WTC11 (cell line): ENCODE measurements around the gene CCR6. TPM values are rescaled to one million over a fixed set of nuclear protein-coding genes. Genes with fewer than 3 reads are reported as not detected.

ENCODE experiments used
- ATAC-seq: fragments of 200-7000 bp; cut with Tn5 transposase; 2 replicates; pipeline ENCODE4 v1.10.0; 2021; ENCODE audit warnings: mild to moderate bottlenecking, moderate library complexity
- CTCF ChIA-PET: fragments of 300-600 bp; sonication (Branson Sonifier 250); formaldehyde crosslinking; loops from one replicate; lab custom pipeline; 2021; ENCODE audit warnings: antibody characterized with exemption; lab: Charles Lee
- POLR2A ChIA-PET: fragments of 350-600 bp; sonication (Branson Sonifier 250); formaldehyde crosslinking; loops from one replicate; lab custom pipeline; 2021; ENCODE audit warnings: antibody characterized with exemption; lab: Charles Lee
- DNase-seq: peaks from one replicate; pipeline ENCODE4 v3.0.0; 2021; ENCODE audit warnings: low spot score
- H3K27ac Mint-ChIP-seq: 2 replicates; pipeline ENCODE4 v1.8.0; 2021; ENCODE audit warnings: mixed read lengths
- H3K27me3 Mint-ChIP-seq: 2 replicates; pipeline ENCODE4 v1.8.0; 2021; ENCODE audit warnings: low read depth, mild to moderate bottlenecking, moderate library complexity, mixed read lengths
- H3K36me3 Mint-ChIP-seq: 2 replicates; pipeline ENCODE4 v1.8.0; 2021; ENCODE audit warnings: mixed read lengths
- H3K4me1 Mint-ChIP-seq: 2 replicates; pipeline ENCODE4 v1.8.0; 2022; ENCODE audit warnings: mixed read lengths
- H3K4me3 Mint-ChIP-seq: 2 replicates; pipeline ENCODE4 v1.8.0; 2021; ENCODE audit warnings: mild to moderate bottlenecking, moderate library complexity, mixed read lengths
- H3K9me3 Mint-ChIP-seq: 2 replicates; pipeline ENCODE4 v1.8.0; 2021; ENCODE audit warnings: mixed read lengths
- CBFB ChIP-seq: sonication (generic); formaldehyde crosslinking; IDR thresholded peaks from 2 replicates; pipeline ENCODE4 v1.8.1; 2022; ENCODE audit warnings: mild to moderate bottlenecking, low read depth, missing genetic modification reagents
- CREB1 ChIP-seq: sonication (generic); formaldehyde crosslinking; IDR thresholded peaks from 2 replicates; pipeline ENCODE4 v1.8.0; 2023; ENCODE audit warnings: mild to moderate bottlenecking, missing genetic modification reagents
- EMX1 ChIP-seq: fragments of 250-450 bp; sonication (Bioruptor Pico); IDR thresholded peaks from 2 replicates; pipeline ENCODE4 v1.8.0; 2021; ENCODE audit warnings: mild to moderate bottlenecking
- FOXJ3 ChIP-seq: sonication (generic); formaldehyde crosslinking; IDR thresholded peaks from 2 replicates; pipeline ENCODE4 v1.9.0; 2021; ENCODE audit warnings: missing genetic modification reagents, mild to moderate bottlenecking, borderline replicate concordance
- JAZF1 ChIP-seq: fragments of 250-450 bp; sonication (Bioruptor Pico); IDR thresholded peaks from 2 replicates; pipeline ENCODE4 v1.9.0; 2021; ENCODE audit warnings: moderate library complexity, mild to moderate bottlenecking, inconsistent platforms
- MYBL2 ChIP-seq: sonication (generic); formaldehyde crosslinking; IDR thresholded peaks from 2 replicates; pipeline ENCODE4 v1.8.1; 2023; ENCODE audit warnings: mild to moderate bottlenecking, moderate library complexity, missing genetic modification reagents
- NFATC4 ChIP-seq: fragments of 250-450 bp; sonication (Bioruptor Pico); IDR thresholded peaks from 2 replicates; pipeline ENCODE4 v1.9.0; 2021; ENCODE audit warnings: mild to moderate bottlenecking
- NR3C1 ChIP-seq: sonication (generic); formaldehyde crosslinking; conservative IDR thresholded peaks from 2 replicates; pipeline ENCODE4 v1.8.1; 2023; ENCODE audit warnings: low read depth, mild to moderate bottlenecking, missing genetic modification reagents
- TP53 ChIP-seq: sonication (generic); formaldehyde crosslinking; IDR thresholded peaks from 2 replicates; pipeline ENCODE4 v1.8.1; 2023; ENCODE audit warnings: mild to moderate bottlenecking, missing genetic modification reagents
- ZNF416 ChIP-seq: fragments of 250-450 bp; sonication (Bioruptor Pico); IDR thresholded peaks from 2 replicates; pipeline ENCODE4 v1.9.0; 2021; ENCODE audit warnings: mild to moderate bottlenecking, inconsistent platforms
- ZNF423 ChIP-seq: fragments of 250-450 bp; sonication (Bioruptor Pico); IDR thresholded peaks from 2 replicates; pipeline ENCODE4 v2.1.2; 2022; ENCODE audit warnings: mild to moderate bottlenecking, moderate library complexity
- total RNA-seq: library from RNA; stranded (reverse); gene quantifications from 3 replicates; pipeline ENCODE4 v1.2.3, GENCODE V29; 2021
- TF ChIP-seq, protein P1 (sequence below): fragments of 250-450 bp; sonication (Bioruptor Pico); IDR thresholded peaks from 2 replicates; pipeline ENCODE4 v1.9.0; 2021; ENCODE audit warnings: mild to moderate bottlenecking
- TF ChIP-seq, protein P2 (sequence below): sonication (generic); formaldehyde crosslinking; IDR thresholded peaks from 2 replicates; pipeline ENCODE4 v1.8.1; 2023; ENCODE audit warnings: mild to moderate bottlenecking, missing genetic modification reagents, moderate library complexity
- TF ChIP-seq, protein P3 (sequence below): fragments of 250-450 bp; sonication (Bioruptor Pico); IDR thresholded peaks from 2 replicates; pipeline ENCODE4 v1.9.0; 2021; ENCODE audit warnings: mild to moderate bottlenecking
- TF ChIP-seq, protein P4 (sequence below): sonication (generic); formaldehyde crosslinking; IDR thresholded peaks from 2 replicates; pipeline ENCODE4 v1.8.1; 2023; ENCODE audit warnings: mild to moderate bottlenecking, moderate library complexity, missing genetic modification reagents
- TF ChIP-seq, protein P5 (sequence below): sonication (generic); formaldehyde crosslinking; IDR thresholded peaks from 2 replicates; pipeline ENCODE4 v1.8.0; 2023; ENCODE audit warnings: missing genetic modification reagents
- TF ChIP-seq, protein P6 (sequence below): sonication (generic); formaldehyde crosslinking; IDR thresholded peaks from 2 replicates; pipeline ENCODE4 v1.8.0; 2022; ENCODE audit warnings: mild to moderate bottlenecking, missing genetic modification reagents
- TF ChIP-seq, protein P7 (sequence below): sonication (generic); formaldehyde crosslinking; IDR thresholded peaks from 2 replicates; pipeline ENCODE4 v1.8.0; 2023; ENCODE audit warnings: mild to moderate bottlenecking, missing genetic modification reagents
- TF ChIP-seq, protein P8 (sequence below): fragments of 250-450 bp; sonication (Bioruptor Pico); IDR thresholded peaks from 2 replicates; pipeline ENCODE4 v1.8.0; 2021; ENCODE audit warnings: mild to moderate bottlenecking

Gene CCR6
- total RNA-seq, 1 experiment from 2014 or later = not detected

DNA sequence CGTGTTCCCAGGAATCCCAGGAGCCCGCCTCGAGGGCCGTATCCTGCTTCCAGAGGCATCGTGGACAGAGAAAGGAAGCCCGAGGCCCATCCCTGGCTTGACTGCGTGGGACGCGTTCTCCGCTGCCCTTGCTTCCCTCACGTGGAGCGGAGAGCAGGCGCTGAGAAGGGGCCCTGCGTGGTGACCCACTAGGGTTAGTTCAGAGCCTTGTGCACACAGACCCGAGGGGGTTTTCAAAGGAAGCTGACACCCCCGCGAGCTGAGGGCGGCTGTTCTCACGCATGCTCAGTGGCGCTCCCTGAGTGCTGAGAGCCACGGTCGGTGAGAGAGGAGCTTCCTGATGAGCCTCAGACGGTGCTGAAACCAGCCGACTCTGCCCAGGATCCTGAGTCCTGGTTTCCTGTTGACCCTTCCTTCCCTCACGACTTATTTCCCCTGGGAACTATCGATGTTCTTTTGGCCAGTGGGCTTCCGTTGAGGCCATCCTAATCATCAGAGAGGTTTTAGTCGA lies 28.9 kb upstream of the CCR6 start:
- Mint-ChIP-seq H3K27ac (0 out of 2 replicates have a peak overlapping the region, but pooled peaks have one; percentile 46), H3K4me1 (peaks cover 8% of the 10 kb centered on the region), H3K4me3 (no peak overlapping the region), H3K36me3 (no peaks in the 10 kb centered on the region), H3K9me3 (peaks cover 7% of the 10 kb centered on the region; the same call in 1 of the 2 replicates), H3K27me3 (no peaks in the 10 kb centered on the region; the same call in 1 of the 2 replicates)
- ChIA-PET CTCF (interaction anchor here (0.6 to 2.1 kb wide), 5 partner anchors 48 to 323 kb away, joined by 3 to 10 read pairs (median 3); no protein-coding TSS in a partner anchor), POLR2A (interaction anchor here (0.5 to 0.9 kb wide), 2 partner anchors 47 to 149 kb away, joined by 4 to 9 read pairs; no protein-coding TSS in a partner anchor)
- TF ChIP-seq, protein P1, sequence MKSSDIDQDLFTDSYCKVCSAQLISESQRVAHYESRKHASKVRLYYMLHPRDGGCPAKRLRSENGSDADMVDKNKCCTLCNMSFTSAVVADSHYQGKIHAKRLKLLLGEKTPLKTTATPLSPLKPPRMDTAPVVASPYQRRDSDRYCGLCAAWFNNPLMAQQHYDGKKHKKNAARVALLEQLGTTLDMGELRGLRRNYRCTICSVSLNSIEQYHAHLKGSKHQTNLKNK (CRISPR knock-in tag) = no peak
- TF ChIP-seq EMX1 (CRISPR knock-in tag) (no peak), JAZF1 (CRISPR knock-in tag) (no peak), FOXJ3 (CRISPR knock-in tag) (no peak), NR3C1 (CRISPR knock-in tag) (no peak), MYBL2 (CRISPR knock-in tag) (no peak), CBFB (CRISPR knock-in tag) (no peak), CREB1 (CRISPR knock-in tag) (no peak), ZNF423 (CRISPR knock-in tag) (no peak), TP53 (CRISPR knock-in tag) (no peak), NFATC4 (CRISPR knock-in tag) (no peak)
- TF ChIP-seq, protein P2, sequence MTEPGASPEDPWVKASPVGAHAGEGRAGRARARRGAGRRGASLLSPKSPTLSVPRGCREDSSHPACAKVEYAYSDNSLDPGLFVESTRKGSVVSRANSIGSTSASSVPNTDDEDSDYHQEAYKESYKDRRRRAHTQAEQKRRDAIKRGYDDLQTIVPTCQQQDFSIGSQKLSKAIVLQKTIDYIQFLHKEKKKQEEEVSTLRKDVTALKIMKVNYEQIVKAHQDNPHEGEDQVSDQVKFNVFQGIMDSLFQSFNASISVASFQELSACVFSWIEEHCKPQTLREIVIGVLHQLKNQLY (CRISPR knock-in tag) = no peak
- TF ChIP-seq, protein P3, sequence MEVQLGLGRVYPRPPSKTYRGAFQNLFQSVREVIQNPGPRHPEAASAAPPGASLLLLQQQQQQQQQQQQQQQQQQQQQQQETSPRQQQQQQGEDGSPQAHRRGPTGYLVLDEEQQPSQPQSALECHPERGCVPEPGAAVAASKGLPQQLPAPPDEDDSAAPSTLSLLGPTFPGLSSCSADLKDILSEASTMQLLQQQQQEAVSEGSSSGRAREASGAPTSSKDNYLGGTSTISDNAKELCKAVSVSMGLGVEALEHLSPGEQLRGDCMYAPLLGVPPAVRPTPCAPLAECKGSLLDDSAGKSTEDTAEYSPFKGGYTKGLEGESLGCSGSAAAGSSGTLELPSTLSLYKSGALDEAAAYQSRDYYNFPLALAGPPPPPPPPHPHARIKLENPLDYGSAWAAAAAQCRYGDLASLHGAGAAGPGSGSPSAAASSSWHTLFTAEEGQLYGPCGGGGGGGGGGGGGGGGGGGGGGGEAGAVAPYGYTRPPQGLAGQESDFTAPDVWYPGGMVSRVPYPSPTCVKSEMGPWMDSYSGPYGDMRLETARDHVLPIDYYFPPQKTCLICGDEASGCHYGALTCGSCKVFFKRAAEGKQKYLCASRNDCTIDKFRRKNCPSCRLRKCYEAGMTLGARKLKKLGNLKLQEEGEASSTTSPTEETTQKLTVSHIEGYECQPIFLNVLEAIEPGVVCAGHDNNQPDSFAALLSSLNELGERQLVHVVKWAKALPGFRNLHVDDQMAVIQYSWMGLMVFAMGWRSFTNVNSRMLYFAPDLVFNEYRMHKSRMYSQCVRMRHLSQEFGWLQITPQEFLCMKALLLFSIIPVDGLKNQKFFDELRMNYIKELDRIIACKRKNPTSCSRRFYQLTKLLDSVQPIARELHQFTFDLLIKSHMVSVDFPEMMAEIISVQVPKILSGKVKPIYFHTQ (CRISPR knock-in tag) = no peak
- TF ChIP-seq, protein P4, sequence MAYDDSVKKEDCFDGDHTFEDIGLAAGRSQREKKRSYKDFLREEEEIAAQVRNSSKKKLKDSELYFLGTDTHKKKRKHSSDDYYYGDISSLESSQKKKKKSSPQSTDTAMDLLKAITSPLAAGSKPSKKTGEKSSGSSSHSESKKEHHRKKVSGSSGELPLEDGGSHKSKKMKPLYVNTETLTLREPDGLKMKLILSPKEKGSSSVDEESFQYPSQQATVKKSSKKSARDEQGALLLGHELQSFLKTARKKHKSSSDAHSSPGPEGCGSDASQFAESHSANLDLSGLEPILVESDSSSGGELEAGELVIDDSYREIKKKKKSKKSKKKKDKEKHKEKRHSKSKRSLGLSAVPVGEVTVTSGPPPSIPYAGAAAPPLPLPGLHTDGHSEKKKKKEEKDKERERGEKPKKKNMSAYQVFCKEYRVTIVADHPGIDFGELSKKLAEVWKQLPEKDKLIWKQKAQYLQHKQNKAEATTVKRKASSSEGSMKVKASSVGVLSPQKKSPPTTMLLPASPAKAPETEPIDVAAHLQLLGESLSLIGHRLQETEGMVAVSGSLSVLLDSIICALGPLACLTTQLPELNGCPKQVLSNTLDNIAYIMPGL (CRISPR knock-in tag) = no peak
- TF ChIP-seq, protein P5, sequence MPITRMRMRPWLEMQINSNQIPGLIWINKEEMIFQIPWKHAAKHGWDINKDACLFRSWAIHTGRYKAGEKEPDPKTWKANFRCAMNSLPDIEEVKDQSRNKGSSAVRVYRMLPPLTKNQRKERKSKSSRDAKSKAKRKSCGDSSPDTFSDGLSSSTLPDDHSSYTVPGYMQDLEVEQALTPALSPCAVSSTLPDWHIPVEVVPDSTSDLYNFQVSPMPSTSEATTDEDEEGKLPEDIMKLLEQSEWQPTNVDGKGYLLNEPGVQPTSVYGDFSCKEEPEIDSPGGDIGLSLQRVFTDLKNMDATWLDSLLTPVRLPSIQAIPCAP (CRISPR knock-in tag) = no peak
- ATAC-seq = peak; percentile 53
- DNase-seq = no peak

DNA sequence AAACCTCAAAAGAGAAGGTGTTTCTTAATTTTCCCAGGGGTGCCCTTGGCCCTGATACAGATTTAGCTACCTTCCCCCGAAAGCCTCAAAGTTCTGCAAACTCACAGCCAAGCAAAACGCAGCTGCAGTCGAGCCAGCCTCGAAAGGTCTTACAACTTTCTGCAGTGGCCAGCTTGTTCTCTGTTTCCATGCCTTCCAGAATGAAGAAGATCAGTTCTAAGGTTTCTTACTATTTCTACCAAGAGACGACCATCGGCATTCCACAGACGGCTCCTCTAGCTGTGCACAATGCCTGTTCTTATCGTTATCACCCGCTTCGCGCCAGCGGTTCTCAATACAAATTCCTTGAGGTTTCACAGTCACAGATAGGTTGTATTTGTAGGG lies 28.5 kb upstream of the CCR6 start:
- DNase-seq = no peak
- Mint-ChIP-seq H3K27ac (0 out of 2 replicates have a peak overlapping the region, but pooled peaks have one; percentile 46), H3K9me3 (peaks cover 7% of the 10 kb centered on the region; the same call in 1 of the 2 replicates), H3K4me3 (no peak overlapping the region), H3K4me1 (peaks cover 13% of the 10 kb centered on the region), H3K27me3 (no peaks in the 10 kb centered on the region; the same call in 1 of the 2 replicates), H3K36me3 (no peaks in the 10 kb centered on the region)
- POLR2A ChIA-PET = interaction anchor here (0.9 kb wide), 1 partner anchor 47 kb away, joined by 4 read pairs; no protein-coding TSS in a partner anchor
- ATAC-seq = no peak
- CTCF ChIA-PET = interaction anchor here (0.6 to 2.1 kb wide), 6 partner anchors 46 to 324 kb away, joined by 3 to 10 read pairs (median 3); no protein-coding TSS in a partner anchor
- TF ChIP-seq, protein P4 (CRISPR knock-in tag) = no peak
- TF ChIP-seq, protein P6, sequence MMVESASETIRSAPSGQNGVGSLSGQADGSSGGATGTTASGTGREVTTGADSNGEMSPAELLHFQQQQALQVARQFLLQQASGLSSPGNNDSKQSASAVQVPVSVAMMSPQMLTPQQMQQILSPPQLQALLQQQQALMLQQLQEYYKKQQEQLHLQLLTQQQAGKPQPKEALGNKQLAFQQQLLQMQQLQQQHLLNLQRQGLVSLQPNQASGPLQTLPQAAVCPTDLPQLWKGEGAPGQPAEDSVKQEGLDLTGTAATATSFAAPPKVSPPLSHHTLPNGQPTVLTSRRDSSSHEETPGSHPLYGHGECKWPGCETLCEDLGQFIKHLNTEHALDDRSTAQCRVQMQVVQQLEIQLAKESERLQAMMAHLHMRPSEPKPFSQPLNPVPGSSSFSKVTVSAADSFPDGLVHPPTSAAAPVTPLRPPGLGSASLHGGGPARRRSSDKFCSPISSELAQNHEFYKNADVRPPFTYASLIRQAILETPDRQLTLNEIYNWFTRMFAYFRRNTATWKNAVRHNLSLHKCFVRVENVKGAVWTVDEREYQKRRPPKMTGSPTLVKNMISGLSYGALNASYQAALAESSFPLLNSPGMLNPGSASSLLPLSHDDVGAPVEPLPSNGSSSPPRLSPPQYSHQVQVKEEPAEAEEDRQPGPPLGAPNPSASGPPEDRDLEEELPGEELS (CRISPR knock-in tag) = no peak
- TF ChIP-seq TP53 (CRISPR knock-in tag) (no peak), ZNF416 (no peak)
- TF ChIP-seq, protein P7, sequence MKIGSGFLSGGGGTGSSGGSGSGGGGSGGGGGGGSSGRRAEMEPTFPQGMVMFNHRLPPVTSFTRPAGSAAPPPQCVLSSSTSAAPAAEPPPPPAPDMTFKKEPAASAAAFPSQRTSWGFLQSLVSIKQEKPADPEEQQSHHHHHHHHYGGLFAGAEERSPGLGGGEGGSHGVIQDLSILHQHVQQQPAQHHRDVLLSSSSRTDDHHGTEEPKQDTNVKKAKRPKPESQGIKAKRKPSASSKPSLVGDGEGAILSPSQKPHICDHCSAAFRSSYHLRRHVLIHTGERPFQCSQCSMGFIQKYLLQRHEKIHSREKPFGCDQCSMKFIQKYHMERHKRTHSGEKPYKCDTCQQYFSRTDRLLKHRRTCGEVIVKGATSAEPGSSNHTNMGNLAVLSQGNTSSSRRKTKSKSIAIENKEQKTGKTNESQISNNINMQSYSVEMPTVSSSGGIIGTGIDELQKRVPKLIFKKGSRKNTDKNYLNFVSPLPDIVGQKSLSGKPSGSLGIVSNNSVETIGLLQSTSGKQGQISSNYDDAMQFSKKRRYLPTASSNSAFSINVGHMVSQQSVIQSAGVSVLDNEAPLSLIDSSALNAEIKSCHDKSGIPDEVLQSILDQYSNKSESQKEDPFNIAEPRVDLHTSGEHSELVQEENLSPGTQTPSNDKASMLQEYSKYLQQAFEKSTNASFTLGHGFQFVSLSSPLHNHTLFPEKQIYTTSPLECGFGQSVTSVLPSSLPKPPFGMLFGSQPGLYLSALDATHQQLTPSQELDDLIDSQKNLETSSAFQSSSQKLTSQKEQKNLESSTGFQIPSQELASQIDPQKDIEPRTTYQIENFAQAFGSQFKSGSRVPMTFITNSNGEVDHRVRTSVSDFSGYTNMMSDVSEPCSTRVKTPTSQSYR (CRISPR knock-in tag) = no peak
- TF ChIP-seq, protein P8, sequence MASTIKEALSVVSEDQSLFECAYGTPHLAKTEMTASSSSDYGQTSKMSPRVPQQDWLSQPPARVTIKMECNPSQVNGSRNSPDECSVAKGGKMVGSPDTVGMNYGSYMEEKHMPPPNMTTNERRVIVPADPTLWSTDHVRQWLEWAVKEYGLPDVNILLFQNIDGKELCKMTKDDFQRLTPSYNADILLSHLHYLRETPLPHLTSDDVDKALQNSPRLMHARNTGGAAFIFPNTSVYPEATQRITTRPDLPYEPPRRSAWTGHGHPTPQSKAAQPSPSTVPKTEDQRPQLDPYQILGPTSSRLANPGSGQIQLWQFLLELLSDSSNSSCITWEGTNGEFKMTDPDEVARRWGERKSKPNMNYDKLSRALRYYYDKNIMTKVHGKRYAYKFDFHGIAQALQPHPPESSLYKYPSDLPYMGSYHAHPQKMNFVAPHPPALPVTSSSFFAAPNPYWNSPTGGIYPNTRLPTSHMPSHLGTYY (CRISPR knock-in tag) = no peak
